Ectodermal cell (in vitro differentiated cells): ENCODE results near the gene SKOR1.

Experiments
- H3K27ac ChIP-seq: 2 replicates; pipeline ENCODE4 v1.7.0; 2013; ENCODE audit warnings: mild to moderate bottlenecking, low read depth, low read length; ENCODE audit not compliant: insufficient read depth, poor library complexity, severe bottlenecking
- H3K27me3 ChIP-seq: 2 replicates; pipeline ENCODE4 v1.7.0; 2013; ENCODE audit warnings: mild to moderate bottlenecking, low read length; ENCODE audit not compliant: insufficient read depth, control insufficient read depth, poor library complexity, severe bottlenecking
- H3K36me3 ChIP-seq: one replicate; pipeline ENCODE4 v1.7.0; 2013; ENCODE audit warnings: low read length; ENCODE audit not compliant: control insufficient read depth, insufficient read depth
- H3K4me1 ChIP-seq: one replicate; pipeline ENCODE4 v1.7.0; 2013; ENCODE audit warnings: low read length; ENCODE audit not compliant: control insufficient read depth, insufficient read depth
- H3K4me3 ChIP-seq: 2 replicates; pipeline ENCODE4 v1.7.0; 2013; ENCODE audit warnings: low read depth, low read length, control low read depth; ENCODE audit not compliant: insufficient read depth
- H3K9me3 ChIP-seq: 2 replicates; pipeline ENCODE4 v1.7.0; 2013; ENCODE audit warnings: mild to moderate bottlenecking, low read length, moderate library complexity; ENCODE audit not compliant: control insufficient read depth
- whole genome bisulfite sequencing, 2 experiments: methylation state at CpG; one replicate each; pipeline ENCODE4 v1.1.7; 2013; ENCODE audit warnings: missing lambda C conversion rate in 2 of 2; 5-methylcytosine and 5-hydroxymethylcytosine counted together

Gene SKOR1

GRCh38 chr15:67850994-67851571 is 25.8 kb downstream of the SKOR1 start:
- peaks cover 4% of the 10 kb centered on the region for H3K4me1 ChIP-seq
- H3K27ac ChIP-seq = no peak overlapping the region
- no peaks in the 10 kb centered on the region for H3K36me3 ChIP-seq
- H3K27me3 ChIP-seq = no peaks in the 10 kb centered on the region
- H3K4me3 ChIP-seq = no peak overlapping the region
- WGBS, 2 experiments = 86 to 91% methylated on average over 4 of the region's 4 CpGs
- no peaks in the 10 kb centered on the region for H3K9me3 ChIP-seq

GRCh38 chr15:67852418-67852817 is 27.1 kb downstream of the SKOR1 start:
- Histone ChIP-seq H3K4me1 (peaks cover 4% of the 10 kb centered on the region), H3K27ac (no peak overlapping the region), H3K27me3 (no peaks in the 10 kb centered on the region), H3K9me3 (no peaks in the 10 kb centered on the region), H3K4me3 (no peak overlapping the region), H3K36me3 (no peaks in the 10 kb centered on the region)
- WGBS, 2 experiments = 75 to 80% methylated on average over 3 of the region's 3 CpGs

GRCh38 chr15:67853454-67853853 is 28.1 kb downstream of the SKOR1 start:
- H3K4me3 ChIP-seq = no peak overlapping the region
- H3K4me1 ChIP-seq = peaks cover 4% of the 10 kb centered on the region
- H3K9me3 ChIP-seq = no peaks in the 10 kb centered on the region
- H3K27ac ChIP-seq = no peak overlapping the region
- 90 to 92% methylated on average over 2 of the region's 3 CpGs for WGBS, 2 experiments
- H3K27me3 ChIP-seq = no peaks in the 10 kb centered on the region
- H3K36me3 ChIP-seq = no peaks in the 10 kb centered on the region

- Histone ChIP-seq H3K4me3 (no peak overlapping the region), H3K27ac (no peak overlapping the region), H3K27me3 (no peaks in the 10 kb centered on the region), H3K9me3 (no peaks in the 10 kb centered on the region), H3K4me1 (peaks cover 4% of the 10 kb centered on the region), H3K36me3 (no peaks in the 10 kb centered on the region)
- 79 to 91% methylated on average over 1 of the region's 1 CpG for WGBS, 2 experiments
Measured at GRCh38 chr15:67854358-67854757, 29.0 kb downstream of the SKOR1 start.

GRCh38 chr15:67855842-67856241 is 30.5 kb downstream of the SKOR1 start:
- H3K4me1 ChIP-seq = peaks cover 4% of the 10 kb centered on the region
- 54 to 61% methylated on average over 3 of the region's 3 CpGs for WGBS, 2 experiments

GRCh38 chr15:67857220-67857619 is 31.9 kb downstream of the SKOR1 start:
- H3K4me1 ChIP-seq = peaks cover 4% of the 10 kb centered on the region
- H3K36me3 ChIP-seq = no peaks in the 10 kb centered on the region
- H3K9me3 ChIP-seq = no peaks in the 10 kb centered on the region
- no peak overlapping the region for H3K4me3 ChIP-seq
- WGBS, 2 experiments = 91 to 94% methylated on average over 3 of the region's 3 CpGs
- no peak overlapping the region for H3K27ac ChIP-seq
- no peaks in the 10 kb centered on the region for H3K27me3 ChIP-seq

More at GRCh38 chr15:67855842-67856241, 30.5 kb downstream of the SKOR1 start:
- Histone ChIP-seq H3K27ac (no peak overlapping the region), H3K9me3 (no peaks in the 10 kb centered on the region), H3K36me3 (no peaks in the 10 kb centered on the region), H3K27me3 (no peaks in the 10 kb centered on the region), H3K4me3 (no peak overlapping the region)

GRCh38 chr15:67859331-67859946 is 34.1 kb downstream of the SKOR1 start:
- no peaks in the 10 kb centered on the region for H3K27me3 ChIP-seq
- 77 to 84% methylated on average over 5 of the region's 5 CpGs for whole genome bisulfite sequencing, 2 experiments
- H3K4me1 ChIP-seq = peaks cover 9% of the 10 kb centered on the region
- no peak overlapping the region for H3K27ac ChIP-seq
- no peaks in the 10 kb centered on the region for H3K9me3 ChIP-seq
- H3K4me3 ChIP-seq = no peak overlapping the region
- no peaks in the 10 kb centered on the region for H3K36me3 ChIP-seq

GRCh38 chr15:67861983-67862382 is 36.7 kb downstream of the SKOR1 start:
- Histone ChIP-seq H3K4me1 (peaks cover 14% of the 10 kb centered on the region), H3K4me3 (no peak overlapping the region), H3K27ac (no peak overlapping the region), H3K36me3 (no peaks in the 10 kb centered on the region), H3K9me3 (no peaks in the 10 kb centered on the region), H3K27me3 (no peaks in the 10 kb centered on the region)
- WGBS, 2 experiments = 90 to 92% methylated on average over 3 of the region's 3 CpGs

GRCh38 chr15:67862750-67863441 is 37.6 kb downstream of the SKOR1 start:
- no peaks in the 10 kb centered on the region for H3K36me3 ChIP-seq
- no peak overlapping the region for H3K27ac ChIP-seq
- H3K27me3 ChIP-seq = no peaks in the 10 kb centered on the region
- WGBS, 2 experiments = 77 to 81% methylated on average over 16 of the region's 16 CpGs
- no peak overlapping the region for H3K4me3 ChIP-seq
- H3K4me1 ChIP-seq = peaks cover 14% of the 10 kb centered on the region
- no peaks in the 10 kb centered on the region for H3K9me3 ChIP-seq

GRCh38 chr15:67863442-67863987 is 38.2 kb downstream of the SKOR1 start:
- H3K27ac ChIP-seq = no peak overlapping the region
- no peaks in the 10 kb centered on the region for H3K9me3 ChIP-seq
- WGBS, 2 experiments = 4 to 5% methylated on average over 41 of the region's 41 CpGs
- H3K27me3 ChIP-seq = no peaks in the 10 kb centered on the region
- H3K4me3 ChIP-seq = peak overlapping the region; percentile 21
- H3K4me1 ChIP-seq = peaks cover 14% of the 10 kb centered on the region
- H3K36me3 ChIP-seq = no peaks in the 10 kb centered on the region
